GM04503 (cell line): ENCODE results near the gene ZNF674.
"Not testable (repeated sequence)": the region's sequence is repeated elsewhere in the genome, so short reads cannot be mapped to it uniquely, and the experiment has no call there.

Experiments
- DNase-seq: peaks from one replicate; pipeline ENCODE4 v3.0.0-alpha.2; 2012; ENCODE audit warnings: low read depth

Gene ZNF674

DNA sequence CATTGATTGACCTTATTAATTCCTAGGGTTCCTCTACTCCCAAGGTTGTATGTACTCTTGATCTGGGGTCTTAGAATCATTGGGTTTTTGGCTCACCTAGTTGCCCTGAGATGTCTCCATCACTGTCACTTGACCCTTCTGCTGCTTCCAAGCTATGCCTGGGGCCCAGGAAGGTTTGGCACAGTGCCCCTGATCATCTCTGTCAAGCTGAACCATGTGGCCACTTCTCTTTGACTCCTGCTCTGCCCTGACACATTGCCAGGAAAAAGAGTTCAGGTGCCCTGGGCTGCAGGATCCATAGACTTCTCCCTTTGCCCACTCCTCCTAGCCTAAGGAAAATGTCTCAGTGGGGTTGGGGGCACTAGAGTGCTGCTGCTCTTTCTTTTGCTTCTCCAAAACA is 24.4 kb upstream of the ZNF674 start:
- no peak for DNase-seq

DNA sequence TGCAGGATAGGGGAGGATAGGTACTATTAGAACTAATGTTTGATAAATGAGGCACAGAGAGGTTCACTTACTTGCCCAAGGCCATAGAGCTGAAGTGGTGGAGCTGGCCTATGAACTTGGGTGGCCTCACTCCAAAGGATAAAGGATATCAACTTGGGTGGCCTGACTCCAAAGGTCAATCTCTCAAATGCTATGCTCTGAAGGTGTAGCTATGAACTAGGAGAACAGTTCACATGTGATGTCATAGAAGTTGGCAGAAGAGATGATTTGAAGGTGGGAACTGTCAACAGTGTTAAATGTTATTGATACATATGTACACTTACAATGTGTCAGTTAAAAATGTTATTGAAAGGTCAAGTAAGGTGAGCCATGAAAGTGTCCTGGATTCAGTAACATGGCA is 22.2 kb upstream of the ZNF674 start:
- no peak for DNase-seq

DNA sequence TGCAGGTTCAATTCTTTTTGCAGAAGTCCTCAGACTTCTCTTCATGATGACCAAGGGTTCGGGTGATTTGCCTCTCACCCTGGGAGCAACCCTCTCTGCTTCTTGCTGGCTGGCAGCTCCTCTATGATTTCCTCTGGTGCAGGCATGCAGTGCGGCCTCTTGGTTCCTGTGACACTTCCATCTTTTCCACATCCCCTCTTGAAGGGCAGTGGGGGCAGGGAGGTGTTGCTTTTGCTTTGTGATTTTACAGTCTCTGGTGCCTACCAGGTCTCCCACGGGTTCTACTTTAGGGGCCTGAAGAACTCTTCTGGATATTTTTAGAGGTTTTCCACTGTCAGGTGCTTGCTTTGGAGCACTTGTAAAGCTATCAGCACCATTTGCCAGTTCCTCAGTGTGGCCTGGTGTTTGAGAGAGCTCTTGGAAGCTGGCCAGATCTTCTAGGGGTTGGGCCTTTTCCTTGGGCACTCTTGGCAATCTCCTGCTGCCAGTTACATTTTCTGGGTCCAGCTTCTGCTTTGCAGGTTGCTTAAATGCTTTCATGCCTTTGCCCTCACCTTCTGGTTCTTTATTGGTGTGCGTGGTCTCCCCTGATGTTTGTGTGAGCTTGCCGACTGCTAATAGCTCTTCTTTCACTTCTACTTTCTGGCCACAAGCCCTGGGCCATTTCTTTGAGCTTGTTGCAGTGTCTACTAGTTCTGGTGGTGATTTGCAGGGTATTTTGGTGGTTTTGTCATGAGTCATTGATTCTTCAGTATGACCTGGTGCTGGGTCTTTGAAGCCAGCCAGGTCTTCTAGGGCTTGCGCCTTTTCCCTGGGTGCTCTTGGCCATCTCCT is 16.8 kb upstream of the ZNF674 start:
- DNase-seq: no peak

DNA sequence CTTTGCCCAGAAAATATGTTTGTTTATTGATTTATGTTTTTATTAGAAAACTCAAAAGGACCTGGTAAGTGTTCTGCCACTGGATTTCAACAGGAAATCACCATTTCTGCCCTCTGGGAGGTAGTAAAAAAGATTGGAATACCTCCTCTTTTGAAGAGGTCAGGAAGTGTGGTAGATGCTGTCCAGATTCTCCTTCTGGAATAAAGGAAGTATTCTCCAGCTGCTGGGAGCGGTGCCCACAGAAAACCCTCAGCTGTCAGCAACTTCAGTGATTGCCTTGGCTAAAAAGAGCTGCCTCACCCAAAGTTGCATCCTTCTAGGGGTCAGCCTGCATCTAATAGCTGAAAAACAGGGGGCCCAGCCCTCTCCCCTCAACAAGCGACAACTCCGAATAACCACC is 13.8 kb upstream of the ZNF674 start:
- no peak for DNase-seq

DNA sequence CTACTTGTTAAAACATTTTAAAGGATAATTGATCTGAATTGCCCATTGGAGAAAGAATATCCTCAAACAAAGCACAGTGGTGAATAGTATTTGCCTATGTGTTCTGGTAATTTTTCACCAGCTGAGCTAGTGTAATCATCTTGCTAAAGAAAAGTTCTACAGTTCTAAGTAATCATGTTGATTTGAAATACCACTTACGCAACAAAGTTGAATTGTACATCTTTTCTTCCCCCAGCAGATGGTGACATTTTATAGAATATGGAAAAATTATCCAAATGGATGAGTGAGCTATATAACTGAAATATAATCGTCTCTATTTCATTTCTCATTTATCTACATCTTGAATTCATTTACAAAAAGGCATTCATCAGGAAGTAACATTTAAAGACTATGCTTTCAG is 9.7 kb upstream of the ZNF674 start:
- no peak for DNase-seq

DNA sequence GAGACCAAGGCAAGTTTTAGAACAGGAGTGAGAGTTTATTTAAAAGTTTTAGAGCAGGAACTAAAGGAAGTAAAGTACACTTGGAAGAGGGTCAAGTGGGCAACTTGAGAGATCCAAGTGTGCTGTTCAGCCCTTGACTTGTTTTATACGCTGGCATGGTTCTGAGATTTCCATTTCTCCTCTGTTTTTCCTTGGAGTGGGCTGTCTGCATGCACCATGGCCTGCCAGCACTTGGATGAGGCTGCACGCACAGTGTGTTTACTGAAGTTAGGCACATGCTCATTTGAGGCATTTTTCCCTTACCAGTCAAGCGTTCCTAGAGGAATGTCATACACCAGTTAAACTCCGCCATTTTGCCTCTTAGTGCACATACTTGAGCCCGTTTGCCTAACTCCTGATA is 8.7 kb upstream of the ZNF674 start:
- no peak for DNase-seq

DNA sequence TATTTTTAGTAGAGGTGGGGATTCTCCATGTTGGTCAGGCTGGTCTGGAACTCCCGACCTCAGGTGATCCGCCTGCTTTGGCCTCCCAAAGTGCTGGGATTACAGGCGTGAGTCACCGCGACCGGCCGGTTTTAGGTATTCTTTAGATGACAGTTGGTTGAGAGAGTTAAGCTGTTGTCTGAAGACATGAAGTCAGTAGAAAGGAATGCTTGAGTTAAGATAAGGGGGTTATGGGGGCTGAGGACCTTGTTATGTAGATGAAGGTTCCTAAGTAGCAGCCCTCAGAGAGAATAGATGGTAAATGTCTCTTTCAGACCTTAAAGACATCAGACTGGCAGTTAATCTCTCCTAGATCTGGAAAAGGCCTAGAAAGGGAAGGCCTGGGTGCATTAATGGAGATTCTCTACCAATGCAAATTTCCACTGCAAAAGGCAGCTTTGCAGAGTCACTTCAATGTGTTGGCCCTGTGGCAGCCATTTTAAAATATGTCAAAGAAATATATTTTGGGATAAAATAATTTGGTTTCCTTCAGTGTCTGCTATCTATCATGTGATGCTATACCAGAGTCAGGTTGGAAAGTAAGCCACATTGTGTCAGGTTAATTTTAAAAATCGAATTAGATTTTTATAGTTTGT is 6.4 kb upstream of the ZNF674 start:
- DNase-seq: no peak

DNA sequence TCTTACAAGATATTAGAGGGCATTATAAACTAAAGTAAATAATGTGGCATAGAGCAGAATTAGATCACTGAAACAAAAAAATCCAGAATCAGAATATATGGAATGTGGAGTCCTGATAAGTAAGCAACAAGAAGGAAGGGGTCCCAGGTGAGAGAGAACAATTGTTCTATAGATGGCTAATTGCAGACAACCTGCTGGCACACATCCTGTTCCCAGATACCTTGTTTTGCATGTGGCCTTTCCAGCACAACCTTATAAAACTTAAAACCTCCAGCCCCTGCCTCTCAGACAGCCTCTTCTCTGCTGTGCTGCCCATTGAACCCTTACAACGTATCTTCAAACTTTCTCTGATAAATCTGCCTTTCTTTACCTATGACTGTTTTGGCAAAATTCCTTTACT is 4.7 kb upstream of the ZNF674 start:
- DNase-seq: no peak

DNA sequence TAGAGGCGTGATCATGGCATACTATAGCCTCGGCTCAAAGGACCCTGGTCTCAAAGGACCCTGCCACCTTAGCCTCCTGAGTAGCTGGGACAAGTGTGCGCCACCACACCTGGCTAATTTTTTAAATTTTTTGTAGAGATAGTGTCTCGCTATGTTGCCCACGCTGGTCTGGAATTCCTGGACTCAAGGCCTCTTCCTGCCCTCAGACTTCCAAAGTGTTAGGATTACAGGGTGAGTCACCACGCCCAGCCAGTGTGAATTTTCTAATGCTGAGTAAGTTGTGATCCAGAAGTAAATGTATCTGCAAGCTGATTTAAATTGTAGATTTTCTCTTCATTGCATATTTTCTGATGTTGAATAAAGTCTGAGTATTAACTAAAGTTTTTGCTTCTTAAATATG is 2.6 kb upstream of the ZNF674 start:
- DNase-seq: peak; percentile 41

DNA sequence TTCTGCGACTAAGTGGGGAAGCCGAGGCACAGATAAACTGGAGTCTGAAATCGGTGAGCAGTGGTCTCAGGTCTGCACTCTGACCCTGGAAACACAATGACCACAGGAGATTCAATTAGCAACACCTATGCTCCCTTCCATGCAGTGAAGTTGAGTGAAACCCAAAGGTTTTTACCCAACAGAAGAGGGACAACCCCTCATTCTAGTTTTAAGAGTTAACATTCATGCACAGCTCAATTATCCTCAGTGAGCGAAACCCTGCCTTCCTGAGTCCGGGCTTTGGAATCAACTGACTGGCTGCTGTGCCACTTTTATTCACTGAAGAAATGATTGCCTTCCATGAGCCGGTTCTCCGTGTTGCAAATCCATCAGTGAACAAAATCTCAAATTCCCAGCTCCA is 694 bp downstream of the ZNF674 start:
- DNase-seq: not testable (repeated sequence)

DNA sequence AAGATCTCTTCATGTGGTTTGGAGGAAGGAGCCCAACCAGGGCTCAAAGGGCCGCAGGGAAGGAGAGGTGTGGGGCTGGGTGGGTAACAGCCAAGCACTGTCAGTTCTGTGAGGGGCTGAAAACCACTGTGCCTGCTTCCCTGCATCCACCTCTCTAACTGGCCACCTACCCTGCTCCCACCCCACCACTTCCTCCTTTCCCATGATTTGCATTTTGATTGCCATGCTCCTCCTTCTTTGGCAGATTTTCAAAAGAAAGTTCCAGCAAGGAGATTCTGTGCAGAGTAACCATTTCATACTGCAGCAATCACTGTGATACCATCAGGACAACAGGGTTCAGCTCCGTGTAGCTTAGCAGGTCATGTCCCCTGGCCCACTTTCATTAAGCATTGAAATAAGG is 1.8 kb downstream of the ZNF674 start:
- no peak for DNase-seq

DNA sequence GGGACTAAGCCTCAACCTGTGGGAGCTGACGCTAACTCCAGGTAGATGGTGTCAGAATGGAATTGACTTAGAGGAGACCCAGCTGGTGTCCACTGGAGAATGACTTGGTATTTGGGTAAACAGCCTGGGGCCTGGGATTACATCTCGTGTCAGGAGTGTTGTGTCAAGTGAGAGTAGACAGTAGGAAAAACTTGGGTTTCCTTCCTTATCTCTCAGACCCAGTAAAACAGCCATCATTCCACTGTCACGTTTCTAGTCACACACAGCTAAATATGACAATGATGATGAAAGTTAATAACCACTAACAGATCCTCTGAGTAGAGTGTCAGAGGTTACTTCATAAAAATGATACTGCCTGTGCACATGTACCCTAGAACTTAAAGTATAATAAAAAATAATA is 13.8 kb downstream of the ZNF674 start:
- DNase-seq: no peak

DNA sequence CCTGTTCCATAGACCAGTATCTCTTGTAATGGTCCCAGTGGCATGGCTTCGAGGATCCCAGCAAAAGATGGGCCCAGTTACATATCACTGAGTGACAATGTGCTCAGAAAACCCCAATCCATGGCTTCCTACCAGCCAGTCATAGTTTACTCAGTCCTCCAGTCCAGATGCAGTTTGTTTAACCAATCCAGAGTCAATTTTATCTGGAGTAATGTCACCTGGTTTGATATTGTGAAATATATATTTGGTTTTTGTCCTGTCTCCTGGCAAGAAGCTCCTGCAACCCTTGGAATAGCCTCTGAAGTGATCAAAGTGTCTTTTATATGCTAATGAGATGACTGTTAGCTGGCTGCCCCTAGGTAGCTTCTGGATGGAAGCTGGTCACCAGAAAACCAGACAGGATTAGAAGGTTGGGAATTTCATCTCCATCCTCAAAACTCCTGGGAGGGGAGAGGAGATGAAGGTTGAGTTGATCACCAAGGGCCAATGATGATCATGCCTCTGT is 14.8 kb downstream of the ZNF674 start:
- not testable (repeated sequence) for DNase-seq

DNA sequence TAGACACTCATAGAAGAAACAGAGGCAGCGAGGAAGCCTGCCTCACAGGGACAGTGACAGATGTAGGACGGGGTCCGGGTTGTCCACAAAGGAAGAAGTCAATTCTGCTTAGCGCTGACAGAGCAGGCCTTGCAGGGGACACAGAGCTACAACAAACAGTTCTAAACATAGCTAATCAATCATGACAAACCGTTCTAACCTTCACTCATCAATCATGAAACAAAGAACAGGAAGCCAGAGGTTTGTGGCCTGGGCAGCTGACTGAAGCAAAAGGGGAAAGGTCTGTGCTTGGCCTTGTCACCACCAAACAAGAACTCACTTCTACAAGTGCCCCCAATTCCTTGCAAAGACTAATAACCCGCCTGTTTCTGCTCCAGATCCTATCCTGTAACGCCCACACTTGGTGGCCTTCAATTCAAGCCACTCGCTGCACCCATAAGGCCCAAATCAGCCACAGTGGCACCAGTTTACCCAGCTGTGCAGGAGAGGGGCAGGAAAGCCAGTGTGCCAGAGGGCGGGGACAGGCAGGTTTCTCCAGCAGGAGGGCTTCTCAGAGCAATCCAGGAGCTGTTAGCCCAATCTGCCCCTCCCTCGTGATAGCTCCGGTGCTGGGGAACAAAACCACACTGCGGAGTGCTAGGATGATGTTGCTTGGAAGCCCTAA is 15.3 kb downstream of the ZNF674 start:
- not testable (repeated sequence) for DNase-seq

DNA sequence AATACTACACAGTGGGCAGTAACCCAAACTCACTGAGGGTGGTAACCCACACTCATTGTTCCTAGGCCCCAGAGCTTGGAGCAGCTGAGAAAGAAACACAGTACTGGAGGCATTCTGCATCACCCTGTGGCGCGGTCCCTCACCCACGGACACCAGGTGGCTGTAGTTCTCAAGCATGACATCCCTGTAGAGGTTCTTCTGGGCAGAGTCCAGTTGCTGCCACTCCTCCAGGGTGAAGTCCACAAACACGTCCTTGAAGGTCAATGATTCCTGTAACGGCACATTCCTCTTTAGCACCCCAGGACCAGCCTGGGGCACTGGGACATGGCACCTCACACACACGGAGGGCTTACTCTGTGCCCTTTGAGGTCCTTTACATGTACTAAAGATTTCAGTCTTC is 16.6 kb downstream of the ZNF674 start:
- DNase-seq: not testable (repeated sequence)

DNA sequence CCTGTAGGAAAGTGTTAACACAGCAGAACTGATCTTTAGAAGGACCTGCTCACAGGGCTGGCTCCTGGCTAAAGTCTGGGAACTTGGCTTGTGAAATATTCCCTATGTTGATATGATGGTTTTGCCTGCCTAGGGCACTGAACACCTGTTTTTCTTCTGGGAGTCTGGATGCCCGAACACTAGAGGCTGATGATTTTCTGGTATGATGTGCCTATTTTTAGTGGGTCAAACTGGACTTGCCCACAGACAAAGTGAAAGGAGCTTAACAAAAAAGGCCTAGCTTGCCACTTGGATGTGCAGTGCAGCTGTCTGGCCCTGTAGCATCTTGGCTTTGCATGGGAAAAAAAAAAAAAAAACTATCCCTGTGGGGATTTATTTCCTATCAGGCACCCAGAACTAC is 39.1 kb downstream of the ZNF674 start:
- DNase-seq: no peak

DNA sequence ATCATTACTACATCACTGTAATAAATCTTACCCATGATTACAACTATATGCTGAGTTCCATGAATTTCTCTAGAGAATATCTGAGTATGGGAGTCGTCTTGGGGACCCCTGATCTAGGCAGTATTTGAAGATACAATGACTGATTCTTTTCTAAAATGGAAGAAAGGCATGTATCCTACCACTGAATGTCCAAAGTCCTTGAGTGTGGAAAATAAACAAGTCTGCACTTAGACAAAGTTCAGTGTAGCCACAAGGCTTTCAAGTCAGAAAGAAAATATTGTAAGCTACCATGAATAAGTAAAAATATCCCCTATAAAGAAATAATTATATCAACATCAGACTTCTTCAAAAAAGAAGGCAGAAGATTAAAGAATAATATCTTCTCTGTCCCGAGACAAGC is 42.4 kb downstream of the ZNF674 start:
- no peak for DNase-seq

DNA sequence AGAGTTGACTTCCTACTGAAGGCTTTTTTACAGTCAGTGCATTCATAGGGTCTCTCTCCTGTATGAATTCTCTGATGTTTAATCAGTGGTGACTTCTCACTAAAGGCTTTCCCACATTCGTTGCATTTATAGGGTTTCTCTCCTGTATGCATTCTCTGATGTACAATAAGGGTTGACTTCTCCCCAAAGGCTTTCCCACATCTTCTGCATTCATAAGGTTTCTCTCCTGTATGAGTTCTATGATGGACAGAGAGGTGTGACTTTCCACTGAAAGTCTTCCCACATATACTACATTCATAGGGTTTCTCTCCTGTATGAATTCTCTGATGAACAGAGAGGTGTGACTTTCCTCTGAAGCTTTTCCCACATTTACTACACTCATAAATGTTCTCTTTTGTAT is 45.2 kb downstream of the ZNF674 start:
- no peak for DNase-seq

DNA sequence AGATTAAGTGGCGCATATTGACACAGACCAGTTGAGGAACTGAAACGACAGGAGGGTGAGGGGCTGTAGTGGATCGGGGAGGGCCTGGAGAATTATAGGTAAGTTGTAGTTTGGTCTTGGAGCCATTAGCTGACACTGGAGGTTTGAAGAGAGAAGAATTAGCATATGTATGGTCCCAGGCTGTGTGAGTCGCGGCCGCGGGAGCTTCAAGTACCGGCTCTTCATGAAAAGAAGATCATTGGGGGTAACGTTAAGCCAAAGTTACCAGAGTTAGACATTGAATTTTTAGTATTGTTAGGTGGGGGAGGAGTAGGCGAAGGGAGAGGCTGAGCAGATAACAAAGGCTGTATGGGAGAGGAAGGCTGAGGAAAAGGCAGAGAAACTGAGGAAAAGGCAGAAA is 56.5 kb downstream of the ZNF674 start:
- DNase-seq: no peak

DNA sequence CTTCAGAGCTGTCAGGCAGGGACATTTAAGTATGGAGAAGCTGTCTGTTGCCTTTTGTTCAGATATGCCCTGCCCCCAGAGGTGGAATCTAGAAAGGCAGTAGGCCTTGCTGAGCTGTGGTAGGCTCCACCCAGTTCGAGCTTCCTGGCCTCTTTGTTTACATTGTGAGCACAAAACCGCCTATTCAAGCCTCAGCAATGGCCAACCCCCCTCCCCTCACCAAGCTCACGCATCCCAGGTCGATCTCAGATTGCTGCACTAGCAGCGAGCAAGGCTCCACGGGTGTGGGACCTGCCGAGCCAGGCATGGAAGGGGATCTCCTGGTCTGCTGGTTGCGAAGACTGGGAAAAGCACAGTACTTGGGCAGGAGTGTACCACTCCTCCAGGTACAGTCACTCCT is 59.3 kb downstream of the ZNF674 start:
- no peak for DNase-seq

DNA sequence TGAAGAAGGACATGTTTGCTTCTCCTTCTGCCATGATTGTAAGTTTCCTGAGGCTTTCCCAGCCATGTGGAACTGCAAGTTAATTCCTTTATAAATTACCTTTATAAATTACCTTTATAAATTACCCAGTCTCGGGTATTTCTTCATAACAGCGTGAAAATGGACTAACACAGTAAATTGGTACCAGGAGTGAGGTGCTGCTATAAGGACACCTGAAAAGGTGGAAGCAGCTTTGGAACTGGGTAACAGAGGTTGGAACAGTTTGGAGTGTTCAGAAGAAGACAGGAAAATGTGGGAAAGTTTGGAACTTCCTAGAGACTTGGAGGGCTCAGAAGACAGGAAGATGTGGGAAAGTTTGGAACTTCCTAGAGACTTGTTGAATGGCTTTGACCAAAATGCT is 66.6 kb downstream of the ZNF674 start:
- not testable (repeated sequence) for DNase-seq

DNA sequence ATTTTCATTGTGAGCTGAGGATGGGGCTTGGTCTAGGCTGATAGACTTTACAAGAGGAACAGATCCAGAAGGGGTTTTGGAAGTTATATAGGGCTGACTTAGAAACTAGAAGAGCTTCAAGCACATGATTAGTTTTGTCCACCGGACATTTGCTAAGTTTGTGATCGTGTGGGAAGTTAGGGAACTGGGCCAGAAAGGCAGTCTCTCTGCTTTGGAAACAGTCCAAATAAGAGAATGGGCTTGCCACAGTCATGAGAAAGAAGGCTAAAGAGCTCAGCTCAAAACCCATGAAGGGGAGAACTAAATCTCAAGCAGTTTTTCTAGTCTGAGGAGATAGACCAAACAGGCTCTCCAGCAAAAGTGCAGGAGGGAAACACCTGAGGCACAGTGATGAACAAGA is 67.8 kb downstream of the ZNF674 start:
- no peak for DNase-seq

DNA sequence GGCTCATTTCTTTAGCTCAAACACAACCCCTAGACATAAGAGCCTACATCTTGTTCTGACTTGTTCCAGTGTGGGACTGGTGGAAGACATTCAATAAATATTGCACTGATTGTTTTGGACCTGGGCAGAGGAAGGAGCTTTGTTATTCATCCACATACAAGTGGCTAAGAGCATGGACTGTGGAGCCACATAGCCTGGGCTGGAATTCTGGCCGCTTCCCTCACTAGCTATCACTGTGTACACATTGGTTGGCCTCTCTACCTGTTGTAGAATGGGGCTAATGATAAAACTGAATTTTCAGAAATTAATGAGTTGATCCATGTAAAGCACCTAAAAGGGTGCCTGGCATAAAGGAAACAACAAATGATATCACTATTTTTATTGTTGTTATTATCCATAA is 80.0 kb downstream of the ZNF674 start:
- no peak for DNase-seq
